ENCODE measurements around the gene SCN8A.

GRCh38 chr12:51740536-51740935 lies 149.5 kb downstream of the SCN8A start:
- TF ChIP-seq POLR2A (IDR thresholded peaks at IDR 0.05), result no peak
- no peak for TF ChIP-seq CTCF (IDR thresholded peaks at IDR 0.05)
